NOMO-1 treated with DMSO at 0.1 percent for 48 hours (cell line): ENCODE results near the gene ATP6V0C.

Experiments
- DNase-seq: peaks from one replicate; lab custom pipeline; 2025; ENCODE audit not compliant: unreplicated experiment; lab: John Stamatoyannopoulos, UW

Gene ATP6V0C

GRCh38 chr16:2513405-2514332, at the start of gene ATP6V0C:
Gene ATP6V0C (plus strand): TSS chr16:2513952. CDS start chr16:2514104, 152 bp downstream.
- DNase-seq, result peak; percentile 81

- no peak for DNase-seq
Measured at GRCh38 chr16:2464333-2464732, 49.4 kb upstream of the ATP6V0C start.

- no peak for DNase-seq
Measured at GRCh38 chr16:2465653-2466415, 47.9 kb upstream of the ATP6V0C start.

GRCh38 chr16:2466667-2467527, 46.9 kb upstream of the ATP6V0C start:
- DNase-seq, result no peak

- DNase-seq, result peak; percentile 12
Measured at GRCh38 chr16:2467528-2468232, 46.1 kb upstream of the ATP6V0C start.

- DNase-seq, result no peak
Measured at GRCh38 chr16:2468233-2468724, 45.5 kb upstream of the ATP6V0C start.

- no peak for DNase-seq
Measured at GRCh38 chr16:2468725-2469398, 44.9 kb upstream of the ATP6V0C start.

- no peak for DNase-seq
Measured at GRCh38 chr16:2469399-2470233, 44.1 kb upstream of the ATP6V0C start.

GRCh38 chr16:2470234-2470601, 43.5 kb upstream of the ATP6V0C start:
- DNase-seq, result no peak

GRCh38 chr16:2470603-2471015, 43.1 kb upstream of the ATP6V0C start:
- DNase-seq, result no peak

- no peak for DNase-seq
Measured at GRCh38 chr16:2471016-2471652, 42.6 kb upstream of the ATP6V0C start, which contains the start of gene NTN3. Gene NTN3 (plus strand): TSS chr16:2471297. CDS start chr16:2471702, 405 bp downstream.

GRCh38 chr16:2471653-2472487, 41.9 kb upstream of the ATP6V0C start:
- DNase-seq, result no peak

GRCh38 chr16:2472488-2472864, 41.3 kb upstream of the ATP6V0C start:
- no peak for DNase-seq

- no peak for DNase-seq
Measured at GRCh38 chr16:2472885-2473445, 40.8 kb upstream of the ATP6V0C start.

GRCh38 chr16:2473446-2473926, 40.3 kb upstream of the ATP6V0C start:
- DNase-seq, result no peak

GRCh38 chr16:2473999-2474876, 39.5 kb upstream of the ATP6V0C start:
- DNase-seq, result peak; percentile 38
